ENCODE measurements around the gene ACSS3.
"Not testable (repeated sequence)": the region's sequence is repeated elsewhere in the genome, so short reads cannot be mapped to it uniquely, and the experiment has no call there.

The ACSS3 gene

GRCh38 chr12:81094718-81095360 is 17.0 kb downstream of the ACSS3 start:
- no peak for DNase-seq (ENCODE audit: low spot score)

GRCh38 chr12:81095501-81096232 is 17.8 kb downstream of the ACSS3 start:
- DNase-seq (ENCODE audit: low spot score), result peak; percentile 67

- DNase-seq (ENCODE audit: low spot score), result no peak
These were observed 27.8 kb downstream of the ACSS3 start for GRCh38 chr12:81105687-81106086.

GRCh38 chr12:81114226-81114625 is 36.3 kb downstream of the ACSS3 start:
- DNase-seq (ENCODE audit: low spot score), result peak; percentile 8

GRCh38 chr12:81119069-81119468 is 41.2 kb downstream of the ACSS3 start:
- DNase-seq (ENCODE audit: low spot score), result not testable (repeated sequence)

GRCh38 chr12:81120961-81121360 is 43.1 kb downstream of the ACSS3 start:
- no peak for DNase-seq (ENCODE audit: low spot score)

- no peak for DNase-seq (ENCODE audit: low spot score)
These were observed 45.7 kb downstream of the ACSS3 start for GRCh38 chr12:81123611-81124010.

GRCh38 chr12:81125691-81126090 is 47.8 kb downstream of the ACSS3 start:
- no peak for DNase-seq (ENCODE audit: low spot score)

GRCh38 chr12:81128930-81129554 is 51.2 kb downstream of the ACSS3 start:
- peak; percentile 35 for DNase-seq (ENCODE audit: low spot score)

- DNase-seq (ENCODE audit: low spot score), result no peak
These were observed 58.6 kb downstream of the ACSS3 start for GRCh38 chr12:81136519-81136918.

GRCh38 chr12:81137801-81138200 is 59.9 kb downstream of the ACSS3 start:
- no peak for DNase-seq (ENCODE audit: low spot score)

GRCh38 chr12:81141217-81141616 is 63.3 kb downstream of the ACSS3 start:
- DNase-seq (ENCODE audit: low spot score), result no peak

- no peak for DNase-seq (ENCODE audit: low spot score)
These were observed 65.2 kb downstream of the ACSS3 start for GRCh38 chr12:81143057-81143456.

- DNase-seq (ENCODE audit: low spot score), result no peak
These were observed 68.6 kb downstream of the ACSS3 start for GRCh38 chr12:81146228-81147225.

GRCh38 chr12:81147292-81147919 is 69.5 kb downstream of the ACSS3 start:
- peak; percentile 2 for DNase-seq (ENCODE audit: low spot score)

- DNase-seq (ENCODE audit: low spot score), result no peak
These were observed 72.5 kb downstream of the ACSS3 start for GRCh38 chr12:81150382-81150781.

- no peak for DNase-seq (ENCODE audit: low spot score)
These were observed 82.0 kb downstream of the ACSS3 start for GRCh38 chr12:81159856-81160255.

- no peak for DNase-seq (ENCODE audit: low spot score)
These were observed 83.8 kb downstream of the ACSS3 start for GRCh38 chr12:81161680-81162079.

- no peak for DNase-seq (ENCODE audit: low spot score)
These were observed 84.7 kb downstream of the ACSS3 start for GRCh38 chr12:81162391-81163136.

GRCh38 chr12:81164827-81165226 is 86.9 kb downstream of the ACSS3 start:
- no peak for DNase-seq (ENCODE audit: low spot score)

GRCh38 chr12:81166790-81167189 is 88.9 kb downstream of the ACSS3 start:
- no peak for DNase-seq (ENCODE audit: low spot score)

Measured in COLO829 (cell line).